GM18526 (cell line): ENCODE results near the gene HLA-DOB.

Experiments
- POLR2A ChIP-seq: IDR thresholded peaks from 3 replicates; pipeline ENCODE4 v1.6.1; 2011; ENCODE audit not compliant: insufficient read length; ENCODE audit errors: extremely low read depth

HLA-DOB gene

DNA sequence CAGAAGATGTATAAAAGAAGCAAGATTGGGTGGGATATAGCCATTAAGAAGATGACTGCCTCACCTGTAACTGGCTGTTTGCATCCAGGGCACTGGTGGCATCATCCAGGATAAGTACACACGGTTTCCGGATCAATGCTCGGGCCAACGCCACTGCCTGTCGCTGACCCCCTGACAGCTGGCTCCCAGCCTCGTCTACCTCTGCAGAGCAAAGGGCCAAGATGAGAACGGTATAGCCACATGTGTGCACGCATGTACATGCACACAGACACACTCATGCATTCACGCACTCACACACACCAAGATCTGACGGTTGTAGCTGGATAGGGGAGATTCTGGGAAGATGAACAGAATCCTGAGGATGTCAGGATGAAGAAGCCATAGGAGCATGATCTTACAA is 30.2 kb upstream of the HLA-DOB start:
- no peak for TF ChIP-seq POLR2A

DNA sequence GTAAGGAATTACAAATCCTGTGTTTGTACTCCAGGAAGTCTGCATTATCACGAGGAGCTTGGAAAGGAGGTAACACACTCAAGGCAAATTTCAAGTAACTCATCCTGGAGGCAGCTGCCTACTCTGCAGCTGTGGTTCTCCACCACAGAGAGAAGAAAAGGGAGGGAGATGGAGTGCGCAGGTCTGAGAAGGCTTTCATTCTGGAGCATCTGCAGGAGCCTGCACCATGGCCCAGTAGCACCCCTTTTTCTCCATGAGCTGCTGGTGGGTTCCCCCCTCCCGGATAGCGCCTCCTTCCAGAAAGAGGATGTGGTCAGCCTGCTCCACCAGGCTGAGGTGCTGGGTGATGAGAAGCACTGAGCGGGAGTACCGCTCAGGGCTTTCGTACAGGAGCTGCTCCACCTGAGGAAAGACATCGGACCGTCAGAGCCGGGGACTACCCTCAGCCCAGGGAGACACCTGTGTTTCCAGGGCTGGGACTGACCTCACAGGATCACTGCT is 28.6 kb upstream of the HLA-DOB start:
- peak; percentile 45 for TF ChIP-seq POLR2A

DNA sequence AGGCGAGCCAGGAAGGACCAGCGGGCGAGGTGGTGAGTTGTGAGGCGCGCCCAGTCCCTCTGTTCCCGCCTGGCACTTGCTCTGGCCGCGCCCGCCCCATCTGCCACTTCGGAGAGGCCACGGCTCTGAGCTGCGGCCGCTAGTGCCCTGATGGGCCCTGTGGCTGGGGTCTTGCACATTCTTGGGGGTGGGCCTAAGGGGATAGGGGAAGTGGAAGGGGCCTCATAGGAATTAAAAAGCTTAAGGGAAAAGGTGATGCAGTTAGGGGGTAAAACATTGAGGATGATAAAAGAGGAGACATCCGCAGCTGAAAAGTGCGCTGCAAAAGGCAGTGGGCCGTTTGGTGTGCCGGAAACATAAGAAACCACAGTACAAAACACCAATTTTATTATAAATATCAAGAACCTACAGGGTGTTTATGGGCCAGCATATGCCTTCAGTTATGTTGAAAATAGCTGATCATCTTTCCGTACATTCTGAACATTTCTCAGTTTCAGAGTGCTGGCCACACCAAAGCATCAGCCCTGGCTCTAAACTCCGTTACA is 28.1 kb upstream of the HLA-DOB start:
- peak; percentile 89 for TF ChIP-seq POLR2A

DNA sequence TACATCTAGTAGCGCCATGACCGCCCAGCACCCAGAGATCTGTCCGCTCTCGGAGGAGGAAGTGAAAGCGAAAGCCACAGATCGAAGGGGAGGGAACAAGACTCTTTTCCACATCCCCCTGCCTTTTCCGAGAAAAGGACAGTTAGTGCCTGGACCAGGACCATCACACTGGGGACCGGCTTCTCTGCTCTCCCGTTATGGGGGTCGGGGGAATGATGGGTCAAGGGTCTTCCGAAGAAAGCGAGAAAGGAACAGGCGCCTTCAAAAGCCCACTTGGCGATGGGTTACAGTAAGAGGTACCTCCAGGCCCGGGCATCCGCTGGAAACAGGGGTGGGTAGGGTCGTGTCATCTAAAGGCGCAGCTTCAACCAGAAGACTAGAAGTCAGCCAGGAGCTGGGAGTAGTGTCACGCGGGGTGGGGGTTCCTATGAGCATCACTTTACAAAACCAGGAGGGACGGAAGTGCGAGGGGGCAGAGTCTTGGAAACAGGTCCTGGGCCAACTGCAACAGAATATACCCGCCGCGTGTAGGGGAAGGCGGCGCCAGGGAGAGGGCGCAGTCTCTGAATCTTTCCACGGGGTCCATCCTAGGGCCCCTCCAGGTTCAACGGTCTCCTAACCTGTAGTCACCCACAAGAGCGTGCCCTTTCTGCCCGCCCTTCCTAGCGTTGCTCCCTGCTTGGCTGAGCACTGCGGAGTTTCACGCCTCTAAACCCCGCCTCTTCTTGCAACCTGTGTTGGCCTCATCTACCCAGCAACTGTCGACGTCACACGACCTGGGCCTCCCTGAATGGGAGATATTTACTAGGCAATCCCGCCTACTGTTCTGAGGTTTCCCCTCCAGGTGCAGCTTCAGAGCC is 27.4 kb upstream of the HLA-DOB start, which contains the start of gene PSMB8:
Gene PSMB8 (minus strand): TSS at position 69 of the 860 bp plus-strand sequence. CDS start 51 bp downstream, at position 18.
- peak; percentile 85 for TF ChIP-seq POLR2A

DNA sequence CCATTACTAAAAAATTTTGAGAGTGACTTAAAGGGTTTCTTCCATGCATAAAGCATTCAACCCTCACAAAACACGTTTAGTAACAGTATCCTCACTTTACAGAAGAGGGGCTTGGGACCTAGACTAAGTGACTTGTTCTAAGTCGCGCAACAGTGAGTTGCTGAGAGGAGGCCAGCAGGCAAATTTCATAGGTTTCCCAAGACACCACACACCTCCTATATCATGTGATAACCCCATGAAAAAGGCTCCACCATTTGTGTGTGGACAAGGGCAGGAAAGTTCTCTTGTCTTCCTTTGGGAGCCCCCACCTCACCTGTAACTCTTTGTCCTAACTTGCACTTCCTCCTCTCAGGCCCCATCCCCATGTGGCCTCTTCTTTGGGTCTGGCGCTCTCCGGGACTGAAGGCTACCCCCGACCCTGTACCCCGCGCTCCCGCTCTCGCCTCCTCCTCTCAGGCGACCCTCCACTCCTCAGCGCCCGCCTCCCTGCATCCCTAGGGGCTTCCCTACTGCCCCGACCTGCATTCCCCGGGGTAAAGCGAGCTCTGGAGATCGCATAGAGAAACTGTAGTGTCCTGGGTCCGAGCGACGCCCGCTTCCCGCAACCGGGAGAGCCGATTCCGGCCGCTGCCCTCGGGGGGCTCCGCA is 26.7 kb upstream of the HLA-DOB start:
- TF ChIP-seq POLR2A = no peak

DNA sequence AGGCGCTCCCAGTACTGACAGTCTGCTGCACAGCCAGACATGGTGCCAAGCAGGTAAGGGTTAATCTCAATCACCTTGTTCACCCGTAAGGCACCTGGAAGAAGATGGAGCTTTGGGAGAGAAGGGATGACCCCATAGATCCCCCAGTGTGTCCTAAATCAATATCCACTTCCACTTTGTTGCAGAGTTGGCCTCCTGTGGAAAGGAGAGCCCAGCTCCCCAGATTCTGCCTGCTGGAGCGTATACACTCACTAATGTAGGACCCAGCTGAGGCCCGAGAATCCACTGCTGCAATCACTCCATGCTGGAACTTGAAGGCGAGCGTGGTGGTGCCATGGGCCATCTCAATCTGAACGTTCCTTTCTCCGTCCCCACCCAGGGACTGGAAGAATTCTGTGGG is 25.9 kb upstream of the HLA-DOB start:
- TF ChIP-seq POLR2A = no peak

DNA sequence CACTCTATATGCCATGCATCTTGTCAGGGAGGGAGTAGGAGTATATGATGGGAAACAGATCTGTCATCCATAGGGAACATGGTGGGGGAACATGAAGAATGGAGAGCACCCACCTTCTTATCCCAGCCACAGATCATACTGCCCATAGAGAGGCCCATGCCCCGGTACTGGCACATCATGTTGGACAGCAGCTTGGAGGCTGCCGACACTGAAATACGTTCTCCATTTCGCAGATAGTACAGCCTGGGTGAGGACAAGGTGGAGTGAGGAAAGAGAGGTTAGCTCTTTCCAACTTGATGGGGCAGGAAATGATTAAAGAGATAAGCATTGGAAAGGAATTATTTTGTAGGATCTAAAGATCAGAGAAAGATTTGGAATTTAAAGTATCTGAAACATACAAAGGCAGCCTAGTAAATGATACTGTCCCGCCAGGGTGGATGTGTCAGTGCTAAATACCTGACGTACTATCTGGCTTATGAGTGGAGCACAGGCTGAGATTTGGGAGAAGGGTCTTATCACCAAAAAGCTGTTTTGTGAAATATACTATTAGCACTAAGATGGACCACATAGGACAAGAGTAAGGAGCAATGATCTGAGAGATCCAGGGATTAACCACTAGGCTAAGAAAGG is 25.3 kb upstream of the HLA-DOB start:
- TF ChIP-seq POLR2A = no peak

DNA sequence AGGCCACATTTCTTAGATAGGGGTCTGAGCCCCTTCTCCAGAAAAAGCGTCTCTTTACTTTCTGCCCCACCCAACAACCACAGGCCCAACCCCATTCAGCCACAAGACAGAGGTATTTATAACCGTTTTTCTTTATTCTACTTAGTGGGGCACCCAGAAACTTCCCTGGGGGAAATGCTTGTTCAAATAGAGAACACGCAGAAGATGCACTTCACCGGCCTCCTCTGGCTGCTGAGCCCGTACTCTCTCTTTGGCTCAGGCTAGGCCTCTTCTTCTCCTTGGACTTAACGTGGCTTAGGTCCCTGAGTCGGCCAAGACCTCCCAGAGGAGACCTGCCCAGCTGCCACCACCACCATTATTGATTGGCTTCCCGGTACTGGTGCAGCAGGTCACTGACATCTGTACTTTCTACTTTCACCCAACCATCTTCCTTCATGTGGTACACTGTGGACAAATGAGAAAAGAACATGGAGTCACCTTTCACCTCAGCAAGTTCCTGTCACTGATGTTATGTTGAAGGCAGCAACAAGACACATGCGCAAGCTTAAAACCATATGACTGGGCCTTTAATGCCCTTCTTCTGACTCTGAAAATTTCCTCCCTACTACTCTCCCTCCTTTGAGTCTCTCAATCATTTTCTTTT is 23.9 kb upstream of the HLA-DOB start:
- TF ChIP-seq POLR2A = peak; percentile 34

DNA sequence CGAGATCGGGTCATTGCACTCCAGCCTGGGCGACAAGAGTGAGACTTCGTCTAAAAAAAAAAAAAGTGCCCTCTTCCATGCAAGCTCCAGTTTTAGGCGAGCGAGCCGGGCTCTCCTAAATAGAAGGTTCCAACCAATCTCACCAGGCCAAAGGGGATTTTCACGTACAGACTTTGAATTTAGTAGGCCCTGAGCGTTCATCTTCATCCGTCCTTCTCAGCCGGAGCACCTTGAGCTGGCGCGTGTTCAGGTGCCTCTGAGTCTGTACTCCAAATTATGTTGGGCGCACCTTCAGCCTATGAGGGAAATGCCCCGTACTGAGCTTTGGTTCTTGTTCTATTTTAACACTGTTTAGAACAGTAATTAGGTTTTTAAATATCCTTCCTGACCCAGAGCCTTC is 22.6 kb upstream of the HLA-DOB start:
- no peak for TF ChIP-seq POLR2A

DNA sequence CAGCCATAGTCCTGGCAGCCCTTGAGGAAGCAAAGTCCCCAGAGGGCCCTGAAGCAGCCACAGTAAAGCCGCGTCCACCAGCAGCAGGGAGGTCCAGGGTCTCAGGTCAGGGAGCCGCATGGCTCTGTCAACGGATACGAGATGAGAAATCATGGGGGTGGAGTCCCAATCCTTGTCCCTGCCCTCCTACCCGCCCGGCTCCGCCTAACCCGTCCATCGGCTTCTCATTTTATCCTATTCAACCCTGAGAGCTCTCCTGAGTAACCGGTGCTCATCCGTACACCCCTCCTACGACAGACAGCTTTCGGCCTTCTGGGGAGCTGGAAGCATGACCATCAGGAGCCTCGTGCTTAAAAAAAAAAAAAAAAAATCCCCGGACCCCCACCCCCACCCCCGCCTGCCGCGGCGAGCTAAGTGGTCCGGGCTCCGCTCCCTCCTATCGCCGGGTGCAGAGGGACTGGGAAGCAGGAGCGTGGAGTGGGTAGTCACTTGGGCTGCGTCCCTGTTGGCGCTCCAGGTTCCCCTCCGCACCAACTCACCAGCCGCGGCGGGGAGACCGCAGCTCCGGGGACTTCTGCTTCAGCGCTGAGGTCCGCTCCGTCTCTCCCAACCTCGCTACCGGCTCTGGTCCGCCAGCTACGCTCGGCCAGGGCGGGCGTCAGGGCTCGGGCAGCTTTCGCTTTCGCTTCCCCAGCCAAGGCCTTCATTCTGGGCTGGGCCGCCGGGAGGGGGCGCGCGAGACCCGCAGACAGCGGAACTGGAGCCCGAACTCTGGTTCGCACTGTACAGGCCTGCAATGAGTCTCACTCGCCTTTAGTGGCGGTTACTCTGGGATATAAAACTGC is 21.5 kb upstream of the HLA-DOB start, which contains the start of gene TAP2:
Gene TAP2 (minus strand): TSS at position 626 of the 845 bp plus-strand sequence. CDS start 506 bp downstream, at position 120.
- TF ChIP-seq POLR2A = peak; percentile 81

DNA sequence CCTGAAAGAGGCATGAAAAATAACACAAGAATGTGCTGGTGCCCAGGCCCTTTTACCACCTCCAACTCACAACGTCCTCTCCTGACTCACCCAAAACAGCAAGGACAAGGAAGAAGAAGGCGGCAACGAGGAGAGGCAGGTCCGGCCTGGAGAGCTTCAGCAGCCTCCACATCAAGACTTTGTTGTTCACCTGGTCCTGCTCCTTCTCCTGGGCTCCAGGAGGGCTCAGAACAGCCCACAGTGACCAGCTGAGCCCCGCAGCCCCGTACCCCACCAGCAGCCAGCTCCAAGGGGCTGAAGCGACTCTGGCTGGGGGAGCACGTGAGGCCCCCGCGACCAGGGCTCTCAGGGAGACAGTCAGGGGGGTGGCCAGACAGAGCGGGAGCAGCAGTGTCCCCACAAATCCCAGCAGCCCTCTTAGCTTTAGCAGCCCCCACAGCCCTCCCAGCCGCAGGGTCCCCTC is 20.9 kb upstream of the HLA-DOB start:
- TF ChIP-seq POLR2A = no peak

DNA sequence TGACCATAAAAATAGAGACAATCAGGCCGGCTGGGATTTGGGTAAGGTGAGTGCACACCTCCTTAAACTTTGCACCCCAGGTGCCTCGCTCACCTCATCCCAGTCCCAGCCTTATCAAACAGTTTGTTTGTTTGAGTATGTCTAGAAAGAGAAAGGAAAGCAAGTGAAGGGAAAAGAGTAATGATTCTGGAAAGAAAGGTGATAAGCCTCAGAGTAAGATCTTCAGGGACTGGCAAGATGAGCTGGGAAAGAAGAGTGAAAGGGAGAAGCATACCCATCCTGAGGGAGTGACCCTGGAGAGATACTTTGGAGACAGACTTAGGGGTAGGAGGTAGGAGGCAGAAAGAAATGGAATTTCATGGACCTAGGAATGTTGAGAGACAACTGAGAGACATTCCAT is 20.1 kb upstream of the HLA-DOB start:
- no peak for TF ChIP-seq POLR2A

DNA sequence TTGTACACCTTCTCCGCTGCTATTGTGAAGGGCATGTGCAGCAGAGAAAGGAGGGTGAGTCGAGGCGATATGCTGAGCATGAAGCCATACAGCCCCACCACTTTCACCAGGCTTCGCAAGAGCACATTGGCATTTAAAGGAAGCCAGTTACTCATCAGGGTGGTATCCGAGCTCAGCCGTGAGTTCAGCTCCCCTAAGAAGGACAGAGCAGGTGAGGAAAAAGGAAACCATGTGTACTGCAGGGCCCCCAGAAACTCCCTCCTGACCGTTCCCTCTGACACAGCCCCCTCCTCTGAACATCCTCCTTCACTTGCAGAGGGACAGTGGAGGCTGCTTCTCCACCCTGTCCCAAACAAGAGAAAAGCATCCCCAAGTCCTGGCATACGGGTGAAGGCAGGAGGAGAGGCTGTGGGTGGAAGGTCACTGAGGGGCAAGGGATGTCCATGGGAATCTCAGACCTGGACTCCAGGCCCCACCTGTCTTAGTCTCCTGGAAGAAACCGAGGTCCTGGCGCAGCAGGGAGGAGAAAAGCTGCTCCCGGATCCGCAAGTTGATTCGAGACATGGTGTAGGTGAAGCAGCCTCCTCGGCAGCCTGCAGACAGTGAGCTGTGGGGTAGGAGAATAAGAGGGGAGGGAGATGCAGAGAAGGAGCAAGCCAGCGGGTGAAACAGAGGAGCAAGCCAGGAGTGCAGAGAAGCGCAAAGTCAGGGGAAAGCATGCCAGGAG is 18.5 kb upstream of the HLA-DOB start:
- TF ChIP-seq POLR2A = no peak
